ENCODE measurements around the gene TAF4.

TAF4 gene

DNA sequence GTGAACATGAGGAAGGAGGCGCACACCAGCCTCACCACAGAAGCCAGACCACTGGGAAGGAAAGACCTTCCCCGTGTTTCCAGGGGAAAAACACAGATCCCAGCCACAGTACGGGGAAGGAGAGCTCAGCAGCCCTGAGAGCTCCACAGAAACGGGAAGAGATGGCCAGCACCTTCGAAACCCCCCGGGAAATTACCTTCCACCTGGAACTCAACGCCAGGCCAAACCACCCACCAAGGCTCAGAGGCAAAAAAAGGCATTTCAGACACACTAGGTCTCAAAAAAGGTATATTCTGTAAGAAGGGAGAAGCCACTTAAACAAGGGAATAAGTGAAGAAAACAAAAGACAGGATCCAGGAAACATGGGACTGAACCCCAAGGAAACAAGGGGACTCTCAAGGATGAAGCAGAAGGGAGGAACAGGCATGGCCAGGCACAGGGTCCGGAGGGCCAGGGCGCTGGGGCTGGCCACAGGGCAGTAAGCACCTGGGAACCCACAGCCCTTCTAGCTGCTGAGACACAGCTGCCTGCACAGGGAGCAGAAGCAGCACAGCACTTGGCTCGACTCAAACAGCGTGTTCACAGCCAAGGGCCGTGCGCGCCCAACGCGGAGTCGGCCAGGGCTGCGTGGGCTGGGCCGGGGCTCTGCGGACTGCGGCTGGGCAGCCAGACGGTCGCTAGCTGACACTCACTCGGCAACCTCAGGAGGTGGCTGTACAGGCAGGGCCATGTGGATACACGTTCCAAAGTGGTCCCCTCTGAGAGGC, 44.6 kb downstream of the TAF4 start:
- no peak for DNase-seq

GRCh38 chr20:62019881-62020492, 45.7 kb downstream of the TAF4 start:
- no peak for DNase-seq

DNA sequence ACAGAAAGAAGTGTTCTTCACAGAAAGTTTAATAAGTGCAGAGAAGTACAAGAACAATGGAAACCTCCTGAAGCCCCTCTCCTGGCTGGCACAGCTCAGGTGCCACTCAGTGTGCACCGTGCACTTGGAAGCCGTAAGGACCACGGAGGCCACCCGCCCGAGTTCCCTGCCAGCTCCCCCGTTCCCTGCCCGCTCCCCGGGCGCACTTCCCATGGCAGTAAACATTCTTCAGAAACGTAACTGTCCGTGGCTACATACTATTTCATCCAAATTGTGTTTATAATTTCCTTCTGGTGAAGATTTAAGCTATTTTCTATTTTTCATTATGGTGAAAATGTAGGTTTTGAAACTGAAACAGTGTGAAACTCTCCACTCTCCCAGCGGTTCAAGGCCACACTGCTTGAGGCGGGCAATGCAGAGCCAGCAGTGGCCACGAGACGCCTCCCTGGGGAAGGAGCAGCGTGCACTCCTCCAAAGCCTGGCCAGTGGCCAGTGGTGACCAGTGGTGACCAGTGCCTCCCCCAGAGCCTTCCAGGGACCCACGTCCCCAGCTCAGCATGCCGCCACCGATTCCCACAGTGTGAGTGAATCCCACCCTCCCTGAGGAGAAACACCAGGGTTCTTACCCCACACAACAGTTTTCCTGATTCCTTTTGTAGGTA, 46.4 kb downstream of the TAF4 start:
- no peak for DNase-seq

DNA sequence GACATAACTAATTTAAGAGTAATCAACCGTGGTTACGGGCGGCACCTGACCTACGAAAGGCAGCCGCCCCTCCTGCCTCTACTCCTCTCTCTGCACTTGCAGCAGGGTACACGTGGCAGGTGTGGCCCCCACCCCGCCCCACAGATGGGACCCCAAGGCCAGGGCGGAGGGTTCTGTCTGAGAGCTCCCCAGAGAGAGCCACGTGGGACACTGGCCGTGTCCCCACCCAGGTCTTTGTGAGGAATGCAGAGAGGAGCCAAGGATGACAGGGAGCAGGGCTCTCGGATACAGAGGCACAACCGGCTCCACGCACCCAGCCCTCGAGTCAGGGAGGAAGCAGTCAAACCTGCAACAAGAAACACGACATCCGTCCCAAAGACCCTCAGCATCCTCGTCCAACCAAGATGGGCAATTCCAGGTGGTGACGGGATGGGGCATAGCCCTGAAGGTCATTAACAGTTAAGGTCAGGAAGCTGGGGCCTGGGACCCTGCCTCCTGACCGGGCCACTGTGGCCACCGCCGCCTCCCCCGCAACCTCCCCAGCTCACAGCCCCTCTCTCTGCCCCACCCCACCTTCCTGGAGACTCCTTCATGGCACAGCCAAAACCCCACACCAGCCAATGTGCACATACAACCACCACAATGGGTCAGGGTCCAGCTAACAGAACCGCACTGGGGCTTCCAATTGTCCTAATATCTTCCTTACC, 47.1 kb downstream of the TAF4 start:
- no peak for DNase-seq

DNA sequence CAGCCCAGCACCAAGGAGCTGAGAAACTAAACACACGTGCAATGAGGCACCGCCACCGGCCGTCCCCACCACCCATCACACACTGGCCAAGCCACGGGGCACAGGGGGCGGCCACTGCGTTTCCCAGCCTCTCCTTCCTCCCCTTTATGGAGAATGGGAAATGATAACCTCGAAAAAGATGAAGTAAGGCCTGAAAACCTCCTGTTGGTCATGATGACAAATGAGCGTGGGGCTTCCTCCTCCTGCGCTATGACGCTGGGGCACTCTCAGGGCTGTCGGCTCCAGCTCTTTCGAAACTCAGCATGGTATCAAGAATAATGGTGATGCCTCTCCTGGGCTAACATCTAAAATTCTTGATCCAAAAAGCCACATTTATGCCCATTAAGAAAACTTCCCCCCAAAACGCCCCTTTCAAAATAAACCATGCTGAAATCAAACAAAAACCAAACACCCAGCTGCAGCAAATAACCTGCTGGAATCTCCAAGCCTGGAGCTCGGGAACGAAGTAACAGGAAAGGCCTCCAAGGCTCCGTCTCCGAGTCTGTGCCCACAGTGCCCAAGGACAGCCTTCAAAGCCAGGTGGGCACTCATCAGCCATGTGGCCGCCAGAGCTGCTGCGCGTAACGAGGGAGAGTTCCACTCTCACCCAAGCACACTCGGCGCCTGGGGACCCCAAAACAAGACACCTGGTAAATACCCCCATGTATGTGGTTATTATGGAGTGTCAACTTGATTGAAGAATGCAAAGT, 50.0 kb downstream of the TAF4 start:
- no peak for DNase-seq

DNA sequence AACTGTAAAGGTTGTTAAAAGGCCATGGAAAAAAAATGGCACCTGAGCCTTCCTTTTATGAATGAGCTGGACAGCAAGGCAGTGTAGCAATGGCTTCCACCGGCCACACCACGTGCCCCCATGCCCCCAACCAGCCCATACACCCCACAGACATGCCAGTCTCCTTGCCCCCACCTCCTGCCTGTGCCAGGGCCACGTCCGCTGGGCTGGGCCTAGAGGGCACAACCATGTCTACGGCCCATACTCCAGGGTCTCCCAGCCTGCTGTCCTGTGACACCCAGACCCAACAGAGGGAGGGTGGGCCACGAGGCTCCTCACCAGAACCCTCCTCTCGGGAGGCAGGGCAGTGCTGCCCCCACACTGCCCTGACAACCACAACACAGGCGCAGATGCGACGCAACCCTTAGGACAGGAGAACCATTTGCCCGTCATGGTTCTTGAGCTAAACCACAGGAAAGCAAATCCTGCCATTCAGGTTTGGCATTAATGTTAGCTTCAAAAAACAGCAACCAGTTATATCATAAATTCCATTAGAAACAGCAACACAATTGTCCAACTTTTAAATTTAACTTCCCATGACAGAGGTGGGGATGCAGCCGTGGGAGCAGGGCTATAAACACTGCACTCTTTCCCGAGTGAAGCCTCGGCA, 50.7 kb downstream of the TAF4 start:
- DNase-seq, result no peak

DNA sequence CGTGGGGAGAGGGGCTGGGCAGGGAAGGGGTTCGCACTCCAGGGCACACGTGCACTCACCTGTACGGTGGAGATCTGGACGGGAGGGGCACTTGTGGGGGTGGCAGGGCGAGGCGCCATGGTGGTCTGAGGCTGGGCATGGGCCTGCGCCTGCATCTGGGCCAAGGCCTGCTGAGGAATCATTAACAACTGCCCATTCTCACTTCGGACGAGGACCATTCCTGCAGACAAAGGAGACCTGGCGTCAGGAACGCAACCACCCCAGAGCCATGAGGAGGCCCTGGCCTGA, 51.2 kb downstream of the TAF4 start:
- DNase-seq, result no peak

DNA sequence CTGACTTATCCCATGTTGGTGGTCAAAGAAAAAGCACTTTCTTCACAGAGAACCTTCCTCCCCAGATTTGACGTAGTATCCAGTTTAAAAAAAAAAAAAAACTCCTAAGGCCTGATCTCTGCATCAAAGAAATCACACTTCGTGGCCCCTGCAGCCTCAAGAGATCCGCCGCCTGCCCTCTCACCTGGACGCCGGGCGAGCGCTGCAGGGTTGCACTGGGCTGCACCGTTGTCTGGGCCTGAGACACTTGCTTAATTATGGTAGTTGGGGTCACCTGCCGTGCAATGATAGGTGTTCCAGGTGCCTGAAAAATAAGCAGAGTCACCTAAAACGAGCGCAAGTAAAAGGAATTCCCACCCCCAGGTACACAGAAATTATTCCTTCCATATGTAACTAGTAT, 53.0 kb downstream of the TAF4 start:
- DNase-seq, result no peak

DNA sequence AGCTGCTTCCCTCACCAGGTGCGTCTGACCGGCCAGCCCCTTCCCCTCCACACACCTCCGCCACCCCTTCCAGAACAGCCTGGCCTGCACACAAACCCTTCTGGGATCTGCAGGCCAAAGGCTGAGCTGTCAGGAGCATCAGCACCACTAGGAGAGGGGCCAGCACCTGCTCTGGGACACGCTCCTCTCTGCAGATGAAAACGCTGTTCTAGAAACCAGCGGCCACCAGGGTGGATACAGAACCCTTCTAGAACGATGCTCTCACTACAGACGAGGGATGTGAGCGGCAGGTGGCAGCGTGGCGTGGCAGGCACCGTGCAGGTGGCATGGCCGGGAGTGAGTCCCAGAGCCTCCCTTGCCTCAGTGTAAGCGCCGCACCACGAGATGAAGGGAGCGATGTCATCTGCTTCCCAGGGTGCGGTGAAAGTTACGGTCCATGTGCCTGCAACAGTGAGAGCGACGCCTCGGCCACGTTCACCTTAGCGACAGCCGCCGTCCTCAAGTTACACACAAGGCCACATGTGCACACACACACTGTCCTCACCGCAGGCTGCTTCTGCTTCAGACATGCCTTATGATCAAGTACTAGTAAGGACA, 53.6 kb downstream of the TAF4 start:
- DNase-seq, result no peak

DNA sequence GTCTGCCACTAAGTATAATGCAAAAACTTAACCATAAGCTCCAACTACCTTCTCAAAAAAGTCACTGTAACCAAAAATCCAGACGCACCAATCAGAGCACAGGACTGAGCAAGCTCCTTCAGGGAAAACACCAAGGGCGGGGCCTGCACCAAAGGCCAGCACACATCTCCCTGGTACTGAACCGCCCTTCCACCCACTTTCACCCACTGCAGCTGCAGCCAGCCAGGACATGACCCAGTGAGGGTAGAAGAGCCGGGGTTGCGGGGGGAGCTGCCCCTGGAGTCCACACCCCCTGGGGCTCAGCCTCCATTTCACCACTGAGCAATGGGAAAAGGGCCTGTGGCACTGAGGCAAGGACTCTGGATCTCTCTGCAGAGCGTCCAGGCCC, 54.3 kb downstream of the TAF4 start:
- no peak for DNase-seq

- peak; percentile 30 for DNase-seq
Observed at GRCh38 chr20:62010551-62011402, 54.9 kb downstream of the TAF4 start.

GRCh38 chr20:62009869-62010445, 55.7 kb downstream of the TAF4 start:
- DNase-seq, result no peak

DNA sequence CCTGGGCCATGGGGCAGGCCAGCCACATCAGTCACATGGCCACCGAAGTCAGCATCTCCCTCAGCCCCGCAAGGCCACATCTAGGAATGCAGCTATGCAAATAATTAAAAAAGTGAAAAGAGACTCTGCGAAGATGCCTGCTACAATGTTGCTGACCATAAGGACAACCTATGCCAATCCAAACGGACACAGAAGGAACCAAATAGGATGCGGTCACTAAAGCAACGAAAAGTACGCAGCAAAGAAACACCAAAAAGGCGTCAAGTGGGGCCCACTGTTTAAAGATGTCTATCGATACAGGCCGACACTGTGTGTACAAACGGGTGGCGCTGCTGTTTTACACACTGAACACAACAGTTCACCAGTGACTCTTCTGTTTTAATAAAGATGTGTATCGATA, 56.4 kb downstream of the TAF4 start:
- no peak for DNase-seq

GRCh38 chr20:62008643-62009183, 57.0 kb downstream of the TAF4 start:
- no peak for DNase-seq

- no peak for DNase-seq
Observed at GRCh38 chr20:62007127-62007647, 58.5 kb downstream of the TAF4 start.

DNA sequence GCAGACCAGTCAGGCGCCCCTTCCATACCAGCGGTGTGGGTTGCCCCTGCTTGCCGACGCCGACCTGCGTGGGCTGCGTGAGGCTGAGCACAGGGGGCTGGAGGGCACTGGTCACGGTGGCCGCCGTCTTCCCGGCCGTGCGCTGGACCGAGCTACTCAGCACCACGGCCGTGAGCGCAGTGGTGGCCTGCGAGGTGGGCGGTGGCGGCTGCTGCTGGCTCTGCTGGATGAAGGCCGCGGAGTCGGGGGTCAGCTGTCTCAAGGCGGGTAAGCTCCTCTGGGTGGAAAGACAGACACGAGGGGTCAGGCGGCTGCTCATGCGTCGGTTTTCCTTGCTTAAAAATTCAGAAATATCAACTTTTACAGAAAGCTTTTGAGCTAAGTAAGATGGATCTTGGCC, 59.2 kb downstream of the TAF4 start:
- no peak for DNase-seq

- no peak for DNase-seq
Observed at GRCh38 chr20:62004614-62005013, 61.1 kb downstream of the TAF4 start.

DNA sequence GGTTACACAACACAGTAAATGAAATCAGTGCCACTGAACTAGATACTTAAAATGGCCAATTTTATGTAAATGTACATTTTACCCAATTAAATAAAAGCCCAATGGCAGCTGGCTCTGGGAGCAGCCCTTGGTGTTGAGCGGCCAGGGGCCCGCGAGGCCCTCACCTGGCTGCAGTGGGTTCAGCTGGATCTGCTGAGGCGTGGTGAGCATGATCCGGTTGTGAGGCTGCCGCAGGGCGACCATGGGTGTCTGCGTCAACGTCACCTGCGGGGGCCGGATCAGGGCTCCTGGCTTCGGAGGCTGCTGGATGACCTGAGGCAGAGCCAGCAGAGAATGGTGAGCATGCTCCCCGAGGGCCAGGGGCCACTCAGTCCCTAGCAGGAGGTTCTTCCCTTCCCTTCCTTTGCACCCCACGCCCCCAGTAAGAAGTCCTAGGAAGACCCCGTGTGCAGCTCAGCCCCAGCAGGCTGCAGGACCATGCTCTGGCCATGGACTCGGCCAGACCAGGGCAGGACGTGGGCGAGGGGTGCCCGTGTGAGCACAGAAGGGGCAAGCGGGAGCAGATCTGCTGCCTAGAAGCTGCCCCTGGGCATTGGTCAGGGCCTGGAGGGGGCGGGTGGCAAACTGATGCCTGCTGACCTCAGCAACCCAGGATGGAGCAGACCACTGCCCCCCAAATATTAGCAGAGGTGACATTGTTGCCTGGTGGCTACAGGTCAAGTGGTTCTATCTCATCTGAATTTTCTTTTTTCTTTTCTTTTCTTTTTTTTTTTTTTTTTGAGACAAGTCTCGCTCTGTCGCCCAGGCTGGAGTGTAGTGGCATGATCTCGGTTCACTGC, 61.9 kb downstream of the TAF4 start:
- no peak for DNase-seq

GRCh38 chr20:62002882-62003480, 62.7 kb downstream of the TAF4 start:
- no peak for DNase-seq

Measured in HCEC 1CT (cell line).